B cell (primary cell): ENCODE data around the gene GLOD4. TPM values are rescaled to one million over a fixed set of nuclear protein-coding genes. Genes with fewer than 3 reads are reported as not detected.

ENCODE experiments used
- ATAC-seq: fragments of 200-7000 bp; cut with Tn5 transposase; one replicate; pipeline ENCODE4 v1.10.0; 2021; ENCODE audit warnings: low read depth, mild to moderate bottlenecking, moderate number of reproducible peaks, moderate library complexity
- CTCF ChIA-PET: fragments of 350-600 bp; sonication (Branson Sonifier 250); formaldehyde crosslinking; loops from one replicate; lab custom pipeline; 2021; ENCODE audit warnings: antibody characterized with exemption, inconsistent platforms; lab: Charles Lee
- POLR2A ChIA-PET: fragments of 350-600 bp; sonication (Branson Sonifier 250); formaldehyde crosslinking; loops from one replicate; lab custom pipeline; 2021; ENCODE audit warnings: antibody characterized with exemption; lab: Charles Lee
- DNase-seq: peaks from one replicate; pipeline ENCODE4 v3.0.0; 2013
- H2AFZ ChIP-seq: 2 replicates; pipeline ENCODE4 v1.6.1; 2012; ENCODE audit warnings: mild to moderate bottlenecking, low read depth, low read length; ENCODE audit not compliant: insufficient read depth, poor library complexity, severe bottlenecking
- H3K27ac ChIP-seq, 2 donors: 1 replicate in 1 of 2; 2 replicates in 1 of 2; pipeline ENCODE4 v1.5.1; 2012 to 2013; ENCODE audit warnings: low read length in 2 of 2, mild to moderate bottlenecking in 2 of 2, moderate library complexity in 1 of 2
- H3K27me3 ChIP-seq, 4 experiments: fragments of 200-600 bp in 1 of 4; sonication (generic) in 1 of 4; replicated peaks in 1 of 4; 1 replicate in 2 of 4; 2 replicates in 2 of 4; pipeline versions ENCODE4 v1.6.1 to v1.7.0; 2013 to 2016; ENCODE audit warnings: low read length in 3 of 4, mild to moderate bottlenecking in 2 of 4, mixed read lengths in 1 of 4, moderate library complexity in 1 of 4; ENCODE audit not compliant: insufficient read depth in 4 of 4, control insufficient read depth in 3 of 4; ENCODE audit errors: control extremely low read depth in 1 of 4
- H3K36me3 ChIP-seq, 2 experiments: replicated peaks in 1 of 2; 1 replicate in 1 of 2; 2 replicates in 1 of 2; pipeline versions ENCODE4 v1.6.1 to v1.7.1; 2013; ENCODE audit warnings: low read length in 1 of 2; ENCODE audit not compliant: insufficient read depth in 2 of 2, control insufficient read depth in 1 of 2; ENCODE audit errors: control extremely low read depth in 1 of 2, extremely low read depth in 1 of 2
- H3K4me1 ChIP-seq, 2 donors: fragments of 200-600 bp in 1 of 2; sonication (generic) in 1 of 2; 1 replicate in 1 of 2; 2 replicates in 1 of 2; pipeline versions ENCODE4 v1.5.1 to v1.6.1; 2013 to 2017; ENCODE audit warnings: low read length in 2 of 2; ENCODE audit not compliant: control insufficient read depth in 2 of 2, insufficient read depth in 2 of 2
- H3K4me2 ChIP-seq: replicated peaks from 2 replicates; pipeline ENCODE3; 2012; ENCODE audit warnings: mild to moderate bottlenecking, low read depth, low read length; ENCODE audit not compliant: poor library complexity, severe bottlenecking
- H3K4me3 ChIP-seq, 5 experiments: fragments of 200-600 bp in 1 of 5; sonication (generic) in 1 of 5; 1 replicate in 3 of 5; 2 replicates in 2 of 5; pipeline versions ENCODE4 v1.5.1 to v1.7.0; 2011 to 2016; ENCODE audit warnings: low read length in 4 of 5, mild to moderate bottlenecking in 4 of 5, low read depth in 2 of 5, control low read depth in 1 of 5, moderate library complexity in 1 of 5; ENCODE audit not compliant: insufficient read depth in 1 of 5; ENCODE audit errors: control extremely low read depth in 1 of 5, extremely low read depth in 1 of 5
- H3K79me2 ChIP-seq: fragments of 200-600 bp; sonication (generic); one replicate; pipeline ENCODE4 v1.6.0; 2016; ENCODE audit warnings: low read length; ENCODE audit not compliant: control insufficient read depth, insufficient read depth
- H3K9ac ChIP-seq: fragments of 200-600 bp; sonication (generic); 2 replicates; pipeline ENCODE4 v1.6.1; 2017; ENCODE audit warnings: mild to moderate bottlenecking, low read length, moderate library complexity
- H3K9me3 ChIP-seq, 3 donors: one replicate each; pipeline versions ENCODE4 v1.6.1 to v1.7.1; 2013; ENCODE audit warnings: low read length in 2 of 3; ENCODE audit not compliant: control insufficient read depth in 2 of 3, insufficient read depth in 1 of 3; ENCODE audit errors: control extremely low read depth in 1 of 3
- H4K20me1 ChIP-seq: 2 replicates; pipeline ENCODE4 v1.6.0; 2012; ENCODE audit warnings: mild to moderate bottlenecking, low read length; ENCODE audit not compliant: insufficient read depth, control insufficient read depth, poor library complexity, severe bottlenecking
- H3K27ac Mint-ChIP-seq: one replicate; pipeline ENCODE4 v1.8.0; 2021; ENCODE audit warnings: mixed read lengths
- H3K27me3 Mint-ChIP-seq: one replicate; pipeline ENCODE4 v1.8.0; 2021; ENCODE audit warnings: mixed read lengths
- H3K4me1 Mint-ChIP-seq: one replicate; pipeline ENCODE4 v1.8.0; 2021; ENCODE audit warnings: mixed read lengths
- H3K4me3 Mint-ChIP-seq: one replicate; pipeline ENCODE4 v1.8.0; 2021; ENCODE audit warnings: mixed read lengths
- H3K9me3 Mint-ChIP-seq: one replicate; pipeline ENCODE4 v1.8.0; 2022; ENCODE audit warnings: mixed read lengths; ENCODE audit not compliant: insufficient read depth
- CTCF ChIP-seq: fragments of 200-600 bp; IDR thresholded peaks from one replicate; pipeline ENCODE4 v1.8.0; 2022; ENCODE audit warnings: antibody characterized with exemption, mild to moderate bottlenecking
- EZH2 ChIP-seq: IDR thresholded peaks from 2 replicates; pipeline ENCODE4 v1.6.1; 2012; ENCODE audit warnings: borderline replicate concordance, low read depth, mild to moderate bottlenecking, moderate library complexity, low read length; ENCODE audit not compliant: insufficient read depth, poor library complexity, severe bottlenecking
- WGBS: methylation state at CpG from one replicate; pipeline ENCODE4 v1.1.5; 2013; ENCODE audit warnings: missing lambda C conversion rate; ENCODE audit not compliant: insufficient coverage; 5-methylcytosine and 5-hydroxymethylcytosine counted together
- intact Hi-C: fragments of 100-400 bp; cut with micrococcal nuclease; formaldehyde crosslinking; loops from one replicate; pipeline ENCODE4 v1.10.0; 2022
- polyA plus RNA-seq: library from polyadenylated mRNA; depleted of rRNA; stranded (reverse); fragments of >200 nt; gene quantifications from 2 replicates; pipeline ENCODE4 v1.2.3, GENCODE V29; 2012
- total RNA-seq, 2 donors: library from RNA; stranded (reverse); fragments of 120-200 nt in 1 of 2; gene quantifications; 1 replicate in 1 of 2; 2 replicates in 1 of 2; pipeline versions ENCODE4 v1.2.3 to v1.2.4, GENCODE V29; 2013 to 2022

Gene GLOD4
- total and polyA plus RNA-seq, 2 donors (not counting 1 experiment from before 2014, with no cell fraction given), result 24.0 to 77.4 TPM

DNA sequence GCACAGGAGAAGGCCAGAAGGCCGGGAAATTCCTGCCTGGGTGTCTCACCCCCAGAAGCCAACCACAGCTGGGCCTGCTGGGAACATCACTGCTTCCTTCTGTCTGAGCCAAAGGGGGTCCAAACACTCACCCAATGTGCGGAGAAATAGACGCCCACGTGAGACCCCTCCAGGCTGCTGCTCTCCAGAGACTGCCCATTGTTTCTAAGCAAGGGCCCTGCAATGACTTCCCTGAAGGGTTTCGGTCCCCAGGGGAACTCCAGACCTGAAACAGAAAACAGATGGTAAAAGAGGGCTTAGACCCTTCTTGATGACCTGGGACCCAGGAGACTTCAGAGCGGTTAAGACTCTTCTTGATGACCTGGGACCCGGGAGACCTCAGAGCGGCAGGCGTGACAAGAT is 41.4 kb upstream of the GLOD4 start:
- DNase-seq, result no peak
- no peak overlapping the region for H3K27ac ChIP-seq

DNA sequence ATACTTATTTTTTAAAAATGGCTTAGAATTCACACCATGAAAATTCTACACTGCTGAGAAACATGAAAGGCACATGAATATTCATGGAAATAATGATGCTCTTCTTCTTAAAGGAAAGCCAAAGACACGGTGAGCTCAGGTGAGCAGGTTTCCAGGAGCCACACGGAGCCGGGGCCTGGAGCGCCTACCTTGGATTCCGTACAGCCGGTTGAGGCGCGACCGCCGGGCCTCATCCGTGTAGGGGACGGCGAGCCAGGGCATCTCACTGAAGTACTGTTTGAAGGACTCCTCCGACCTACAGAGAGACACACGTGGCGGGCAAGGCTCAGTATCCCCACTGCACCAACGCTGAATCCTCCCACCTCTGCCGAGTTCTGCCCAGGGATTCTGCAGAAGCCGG is 37.2 kb upstream of the GLOD4 start:
- 96% methylated on average over 18 of the region's 19 CpGs for WGBS
- no peaks in the 10 kb centered on the region for H3K36me3 ChIP-seq
- no peak overlapping the region for H3K4me3 Mint-ChIP-seq
- no peaks in the 10 kb centered on the region for H3K9me3 ChIP-seq
- no peak for TF ChIP-seq EZH2
- TF ChIP-seq CTCF, result no peak
- no peak overlapping the region for H3K4me2 ChIP-seq
- ATAC-seq (no peak), DNase-seq (no peak)
- no peaks in the 10 kb centered on the region for H3K27me3 ChIP-seq
- POLR2A ChIA-PET, result no interaction called here
- H3K9ac ChIP-seq, result no peak overlapping the region
- no peak overlapping the region for H2AFZ ChIP-seq
- no peaks in the 10 kb centered on the region for H3K79me2 ChIP-seq
- CTCF ChIA-PET, result no interaction called here
- H3K27ac Mint-ChIP-seq, result no peak overlapping the region
- no peaks in the 10 kb centered on the region for H4K20me1 ChIP-seq
- H3K9me3 Mint-ChIP-seq, result no peaks in the 10 kb centered on the region
- H3K4me3 ChIP-seq, result no peak overlapping the region
- H3K27ac ChIP-seq, result no peak overlapping the region
- H3K27me3 Mint-ChIP-seq, result peaks cover 6% of the 10 kb centered on the region
- no peaks in the 10 kb centered on the region for H3K4me1 Mint-ChIP-seq
- no peaks in the 10 kb centered on the region for H3K4me1 ChIP-seq
- intact Hi-C loops, result no loop called here

More for the DNA sequence above, 41.4 kb upstream of the GLOD4 start:
- no peaks in the 10 kb centered on the region for H3K9me3 Mint-ChIP-seq
- intact Hi-C loops, result no loop called here
- 40% methylated on average over 7 of the region's 9 CpGs for WGBS
- no peak overlapping the region for H3K4me3 Mint-ChIP-seq
- Histone ChIP-seq H2AFZ (no peak overlapping the region), H3K4me1 (no peaks in the 10 kb centered on the region), H3K4me3 (no peak overlapping the region), H3K36me3 (no peaks in the 10 kb centered on the region), H3K79me2 (no peaks in the 10 kb centered on the region), H4K20me1 (no peaks in the 10 kb centered on the region), H3K9me3 (no peaks in the 10 kb centered on the region), H3K9ac (no peak overlapping the region), H3K27me3 (no peaks in the 10 kb centered on the region), H3K4me2 (no peak overlapping the region)
- no peak for ATAC-seq
- ChIA-PET CTCF (no interaction called here), POLR2A (no interaction called here)
- H3K4me1 Mint-ChIP-seq, result no peaks in the 10 kb centered on the region
- peaks cover 3% of the 10 kb centered on the region for H3K27me3 Mint-ChIP-seq
- H3K27ac Mint-ChIP-seq, result no peak overlapping the region
- no peak for TF ChIP-seq EZH2
- TF ChIP-seq CTCF, result no peak
